GM19023 (cell line): ENCODE data around the gene TASP1.

ENCODE experiments used
- ATAC-seq: cut with Tn5 transposase; IDR thresholded peaks from one replicate; pipeline ENCODE4 v1.9.1; 2021; ENCODE audit warnings: mild to moderate bottlenecking, moderate library complexity; ENCODE audit not compliant: unreplicated experiment

Gene TASP1

DNA sequence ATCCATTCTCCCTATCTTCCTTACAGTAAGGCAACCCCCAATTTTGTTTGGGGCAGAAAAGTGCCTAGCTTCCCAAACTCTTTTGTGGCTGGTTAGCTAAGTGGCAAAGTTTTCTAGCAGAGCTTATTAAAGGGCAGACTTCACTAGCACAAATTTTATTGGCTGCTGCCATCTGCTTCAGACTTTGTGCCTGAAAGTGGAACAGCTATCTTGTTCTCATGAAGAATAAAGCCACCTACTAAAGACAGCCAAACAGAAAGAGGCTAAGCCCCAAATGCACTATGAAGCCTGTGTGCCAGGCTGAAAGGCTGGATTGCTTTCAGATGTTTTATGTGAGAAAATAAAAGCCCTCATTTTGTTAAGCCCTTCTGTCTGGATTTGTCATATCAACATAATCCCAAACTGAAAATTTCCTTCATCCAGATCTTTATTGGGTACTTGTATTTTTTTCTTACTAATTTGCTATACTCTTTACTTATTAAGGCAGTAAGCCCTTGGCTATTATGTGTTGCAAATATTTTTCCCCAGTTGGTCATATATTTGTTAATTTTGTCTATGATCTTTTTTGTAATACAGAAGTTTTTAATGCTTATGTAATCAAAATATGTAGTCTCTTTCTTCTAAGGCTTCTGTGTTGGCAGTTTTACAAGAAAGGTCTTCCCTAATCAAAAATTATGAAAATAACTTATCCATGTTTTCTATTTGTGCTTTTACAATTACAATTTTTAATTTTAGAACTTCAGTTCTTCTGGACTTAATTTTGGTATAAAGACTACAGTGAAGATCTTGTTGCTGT, 191.1 kb downstream of the TASP1 start:
- ATAC-seq, result no peak

DNA sequence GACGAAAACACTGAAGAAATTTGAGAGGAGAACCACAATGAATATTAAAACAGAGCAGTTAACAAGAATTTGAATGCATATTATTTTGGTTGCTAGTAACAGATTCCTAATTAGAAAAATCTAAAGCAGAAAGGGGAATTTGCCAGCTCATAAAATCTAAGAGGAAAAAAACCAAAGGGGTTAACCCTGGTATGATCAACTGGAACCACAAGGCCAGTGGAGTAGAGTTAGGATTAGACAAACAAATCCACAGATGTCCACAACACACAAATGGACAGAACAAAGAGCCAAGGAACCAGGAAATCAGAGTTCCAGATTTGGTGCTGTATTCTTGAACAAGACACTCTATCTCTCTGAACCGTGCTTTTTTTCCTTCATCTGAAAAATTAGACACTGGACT, 195.0 kb downstream of the TASP1 start:
- no peak for ATAC-seq

DNA sequence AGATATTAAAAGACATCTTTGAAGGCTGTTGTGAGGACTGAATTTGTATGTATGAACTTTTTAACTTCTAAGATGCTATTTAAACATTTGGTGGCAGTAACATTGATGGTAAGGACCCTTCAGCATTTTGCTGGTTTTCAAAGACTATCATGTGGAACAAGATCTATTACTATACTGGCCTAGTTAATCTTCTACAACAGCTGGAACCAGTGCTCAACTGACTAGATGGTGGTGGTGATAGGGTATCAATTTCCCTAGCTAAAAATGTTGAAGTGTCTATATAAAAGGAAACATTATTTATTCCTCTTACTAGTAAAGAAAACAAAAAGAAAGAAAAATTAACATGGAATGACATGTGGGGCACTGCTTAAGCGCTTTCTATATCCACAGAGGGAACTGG, 195.7 kb downstream of the TASP1 start:
- no peak for ATAC-seq

DNA sequence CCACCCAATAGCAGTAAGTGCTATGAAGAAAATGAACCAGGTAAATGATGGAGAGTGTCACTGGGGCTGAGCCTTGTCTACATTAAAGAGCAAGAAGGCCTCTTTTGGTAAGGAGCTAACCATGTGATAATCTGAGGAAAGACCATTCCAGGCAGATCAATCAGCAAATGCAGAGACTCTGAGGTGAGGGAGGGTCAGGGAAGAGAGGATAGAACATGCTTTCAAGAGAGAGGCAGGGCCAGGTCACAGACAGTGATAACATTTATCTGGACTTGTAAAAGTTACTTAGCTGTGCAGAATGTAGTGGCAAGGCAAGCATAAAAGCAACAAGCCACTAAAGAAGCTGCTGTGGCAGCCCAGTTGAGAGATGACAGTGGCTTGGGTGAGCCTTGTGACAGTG, 197.3 kb downstream of the TASP1 start:
- no peak for ATAC-seq

DNA sequence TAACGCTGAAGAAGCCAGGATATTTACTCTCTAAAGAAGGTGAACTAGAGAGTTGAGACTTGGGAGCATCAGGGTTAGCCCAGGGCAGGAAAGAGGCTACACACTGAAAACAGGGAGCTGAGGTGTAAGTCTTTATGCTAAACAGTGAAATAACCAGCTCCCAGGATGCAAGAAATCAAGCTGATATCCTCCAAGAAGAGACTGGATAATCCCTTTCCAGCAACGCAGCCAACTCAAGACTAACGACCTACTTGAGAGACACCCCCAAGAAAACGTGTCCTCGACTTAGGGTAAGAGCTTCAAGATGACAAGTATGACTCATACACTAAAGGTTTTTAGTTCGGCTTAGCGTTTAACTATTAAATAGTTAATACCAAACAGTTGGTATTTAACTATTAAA, 202.2 kb downstream of the TASP1 start:
- ATAC-seq, result no peak

DNA sequence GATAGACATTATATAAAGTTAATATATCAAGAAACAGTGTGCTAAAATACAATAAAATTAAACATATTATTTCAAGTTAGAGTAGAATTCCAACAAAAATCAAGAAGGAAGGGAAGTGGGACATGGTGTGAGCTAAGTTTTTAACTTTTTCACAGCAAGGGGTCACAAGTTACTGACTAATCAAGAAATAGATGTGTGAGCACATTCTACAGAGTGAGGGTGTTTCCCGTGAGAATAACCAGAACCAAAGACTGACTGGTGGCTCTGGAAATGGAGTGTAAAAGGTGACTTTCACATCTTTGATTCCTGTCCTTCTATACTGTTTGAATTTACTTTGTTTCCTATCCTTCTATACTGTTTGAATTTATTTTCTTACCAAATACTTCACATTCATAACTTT, 206.6 kb downstream of the TASP1 start:
- ATAC-seq, result no peak

DNA sequence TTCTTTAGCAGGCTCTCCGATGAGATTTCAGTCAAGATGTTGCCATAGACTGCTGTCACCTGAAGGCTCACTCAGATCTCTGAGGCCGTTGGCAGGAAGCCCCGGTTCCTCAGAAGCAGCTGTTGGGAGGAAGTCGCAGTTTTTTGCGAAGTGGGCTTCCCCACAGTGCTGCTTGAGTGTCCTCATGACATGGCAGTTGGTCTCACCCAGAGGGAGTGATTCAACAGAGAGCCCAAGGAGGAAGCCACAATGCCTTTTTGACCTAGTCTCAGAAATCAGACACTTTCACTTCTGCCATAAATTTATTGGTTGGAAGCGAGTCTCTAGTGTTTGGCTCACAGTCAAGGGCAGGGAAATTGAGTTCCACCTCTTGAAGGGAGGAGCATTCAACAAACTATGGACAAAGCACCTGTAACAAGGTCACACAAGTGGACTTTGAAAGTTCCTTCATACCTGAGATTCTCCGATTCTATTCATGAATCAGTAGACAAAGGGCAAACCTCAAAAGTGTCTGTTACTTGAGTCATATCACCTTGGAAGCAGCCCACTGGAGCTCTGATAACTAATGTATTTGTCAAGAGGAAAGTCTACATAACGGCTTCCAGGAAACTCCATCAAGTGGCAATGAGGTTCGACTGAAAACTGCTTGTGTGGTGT, 208.3 kb downstream of the TASP1 start:
- peak; percentile 75 for ATAC-seq

DNA sequence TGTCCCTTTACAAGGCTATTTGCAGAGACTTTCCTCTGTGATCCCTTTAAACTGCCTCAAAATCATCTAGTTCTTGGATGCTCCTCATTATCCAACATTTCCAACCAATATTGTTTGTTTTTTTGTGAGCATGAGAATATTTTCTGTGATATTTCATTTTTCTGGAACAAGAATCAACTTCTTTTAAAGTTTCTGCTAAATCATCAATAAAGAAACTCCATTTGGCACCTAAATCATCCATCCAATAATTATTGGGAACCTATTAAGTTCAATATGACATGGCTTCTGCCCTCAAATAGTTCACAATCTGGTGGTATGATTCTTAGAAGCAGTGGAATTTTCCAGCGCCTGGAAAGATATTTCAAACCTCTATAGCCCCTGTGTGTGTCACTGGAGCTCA, 210.0 kb downstream of the TASP1 start:
- ATAC-seq, result no peak

DNA sequence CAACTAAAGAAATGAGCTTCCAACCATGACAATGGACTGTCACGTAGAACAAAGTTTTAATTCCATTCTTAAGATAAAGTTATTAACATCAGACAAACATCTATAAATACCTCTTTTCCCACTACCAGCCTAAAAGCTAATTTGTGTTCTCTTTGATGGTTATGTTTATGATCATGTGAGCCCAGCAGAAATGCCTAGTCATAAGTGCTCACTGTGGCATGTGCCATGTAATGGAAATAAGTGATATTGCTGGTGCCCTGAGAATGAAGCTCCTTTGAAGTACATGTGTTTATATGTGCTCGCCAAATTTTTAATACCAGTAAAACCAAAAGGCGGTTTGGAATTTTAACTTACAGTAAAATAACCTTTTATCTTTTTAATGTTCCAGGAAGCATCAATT, 211.9 kb downstream of the TASP1 start:
- ATAC-seq, result no peak

DNA sequence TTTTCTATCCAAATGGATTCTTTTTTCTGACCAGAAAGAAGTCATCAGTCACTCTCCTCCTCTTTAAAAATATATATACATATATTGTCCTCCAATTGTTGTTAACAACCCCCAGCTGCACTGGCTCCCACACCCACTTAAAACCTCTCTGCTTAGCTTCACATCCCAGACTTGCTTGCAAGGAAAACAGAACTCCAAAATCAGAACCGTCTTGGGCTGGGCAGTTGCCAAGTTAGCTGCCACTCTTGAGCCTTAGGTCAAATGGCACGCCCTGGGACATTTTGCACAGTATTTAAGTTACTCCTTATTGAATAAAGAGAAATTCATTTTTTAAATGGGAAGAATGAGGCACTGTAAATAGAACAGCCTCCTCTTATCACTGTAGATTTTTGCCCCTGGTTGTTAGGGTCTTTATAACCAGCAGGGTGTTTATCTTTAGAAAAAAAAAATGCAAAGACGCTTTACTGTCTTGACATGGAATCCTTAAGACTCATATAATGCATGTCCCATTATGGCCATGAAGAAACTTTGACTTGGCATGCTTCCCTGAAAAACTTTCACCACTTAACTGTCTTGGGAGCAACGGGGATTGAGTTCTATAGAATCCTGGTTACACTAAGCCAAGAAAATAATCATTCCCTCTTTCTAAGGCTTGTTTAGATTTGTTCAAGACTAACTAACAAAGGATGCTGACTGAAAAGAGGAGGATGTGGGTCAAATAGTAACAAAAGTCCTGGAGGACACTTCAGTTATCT, 213.2 kb downstream of the TASP1 start:
- ATAC-seq, result no peak

DNA sequence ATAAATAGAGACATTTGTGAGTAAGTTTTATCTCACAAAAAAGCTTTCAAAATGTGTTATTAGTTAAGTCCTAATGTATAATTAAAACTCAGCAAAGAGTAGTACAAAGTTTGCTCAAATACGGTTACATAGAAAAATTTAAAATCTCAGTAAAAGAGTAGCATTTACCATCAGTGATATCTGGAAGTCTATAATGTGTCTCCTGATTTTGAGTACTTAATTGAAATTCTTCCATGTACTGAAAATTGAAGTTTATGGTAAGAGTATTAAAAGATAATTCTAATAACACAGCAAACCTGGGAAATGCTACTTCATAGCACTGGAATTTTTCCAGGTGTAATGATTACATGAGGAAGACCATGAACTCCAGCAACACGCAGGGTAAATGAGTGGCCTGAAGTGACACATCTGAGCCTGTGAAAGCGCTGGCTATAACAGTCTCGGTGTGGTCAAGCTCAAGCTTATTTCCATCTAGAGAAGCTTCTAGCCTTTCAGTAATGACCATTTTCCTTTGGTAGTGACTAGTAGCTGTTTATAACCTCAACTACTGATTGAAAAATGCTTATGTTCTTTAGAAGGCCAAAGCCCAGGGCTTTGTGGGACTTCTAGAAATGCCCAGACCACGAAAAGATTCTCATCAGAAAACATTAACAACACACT, 214.4 kb downstream of the TASP1 start:
- ATAC-seq, result no peak

DNA sequence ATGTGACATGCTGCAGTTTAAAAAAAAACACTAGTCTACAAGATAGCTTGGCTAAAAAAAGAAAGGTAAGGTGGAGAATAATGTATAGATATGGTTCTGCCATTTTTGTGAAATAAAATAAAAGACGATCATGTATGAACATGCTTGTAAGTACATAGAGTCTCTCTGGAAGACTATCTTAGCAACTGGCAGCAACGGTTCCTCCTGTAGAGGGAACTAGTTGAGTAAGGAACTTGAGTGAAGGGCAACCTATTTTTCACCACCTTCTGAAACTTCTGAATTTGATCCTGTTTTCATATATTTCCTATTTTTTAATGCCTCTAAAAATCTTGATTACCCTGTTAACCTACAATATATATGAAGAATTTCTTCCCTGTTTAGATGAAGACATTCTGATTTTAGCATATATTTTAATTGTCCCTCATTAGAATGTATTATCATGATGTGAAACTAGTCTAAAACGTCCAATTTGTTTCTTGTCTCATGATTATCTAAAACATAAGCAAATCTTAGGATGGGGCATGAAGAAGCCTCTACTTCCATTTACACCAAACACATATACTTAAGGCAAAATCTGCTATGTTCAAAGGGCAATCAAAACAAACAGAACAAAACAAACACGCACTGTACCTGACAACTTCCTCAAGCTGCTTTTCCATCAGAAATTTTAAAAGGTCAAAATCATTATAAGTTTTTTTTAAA, 215.1 kb downstream of the TASP1 start:
- no peak for ATAC-seq

DNA sequence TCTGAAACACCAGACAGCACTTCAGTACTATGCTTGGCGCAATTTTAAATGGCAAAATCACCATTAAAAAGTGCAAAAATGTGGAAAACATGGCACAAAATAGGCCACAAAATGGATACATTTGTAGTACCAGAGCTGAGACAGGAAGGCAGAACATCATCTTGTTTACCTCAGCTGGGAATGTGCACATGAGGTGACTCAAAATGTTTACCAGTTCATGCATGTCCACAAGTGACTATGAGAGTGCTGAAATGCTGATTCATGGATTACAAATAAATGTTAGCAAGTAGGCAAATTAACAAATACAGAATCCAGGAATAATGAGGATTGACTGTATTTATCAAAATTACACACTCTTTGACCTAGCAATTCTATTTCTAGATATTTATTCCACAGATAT, 216.1 kb downstream of the TASP1 start:
- no peak for ATAC-seq

DNA sequence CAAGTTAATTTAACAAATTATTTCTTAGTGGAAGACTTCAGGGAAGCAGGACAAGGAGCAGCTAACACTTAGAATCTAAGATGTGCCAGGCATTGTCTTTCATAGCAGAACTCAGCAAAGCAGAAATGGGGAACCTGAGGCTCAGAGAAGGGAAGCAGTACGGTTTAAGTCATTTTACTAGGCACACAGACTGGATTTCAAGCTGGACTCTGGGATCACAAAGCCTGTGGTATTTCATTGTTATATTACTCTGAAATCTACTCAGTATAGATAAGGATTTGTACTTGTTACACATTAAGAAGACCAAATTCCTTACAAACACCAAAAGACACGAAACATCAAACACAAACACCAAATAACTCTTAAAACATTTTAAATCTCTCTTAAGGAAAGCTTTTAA, 218.1 kb downstream of the TASP1 start:
- ATAC-seq, result no peak

DNA sequence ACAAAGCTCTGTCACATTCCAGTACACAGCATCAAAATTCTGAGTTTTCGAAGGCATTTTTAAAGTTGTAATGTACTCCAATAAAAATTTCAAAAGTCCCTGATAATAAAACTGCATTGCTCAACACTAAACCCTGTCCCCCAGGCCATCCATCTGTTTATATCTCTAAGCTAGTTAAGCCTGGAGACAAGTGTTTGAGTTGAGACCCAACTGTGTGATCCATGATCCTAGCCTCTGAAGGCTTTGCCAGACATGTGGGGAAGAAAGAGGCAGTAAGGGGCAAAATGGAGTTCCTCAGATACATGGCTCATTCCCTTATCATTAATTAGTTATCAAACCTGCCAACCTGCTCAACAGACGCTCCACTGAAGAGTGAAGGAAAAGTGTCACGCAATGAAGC, 219.3 kb downstream of the TASP1 start:
- no peak for ATAC-seq

DNA sequence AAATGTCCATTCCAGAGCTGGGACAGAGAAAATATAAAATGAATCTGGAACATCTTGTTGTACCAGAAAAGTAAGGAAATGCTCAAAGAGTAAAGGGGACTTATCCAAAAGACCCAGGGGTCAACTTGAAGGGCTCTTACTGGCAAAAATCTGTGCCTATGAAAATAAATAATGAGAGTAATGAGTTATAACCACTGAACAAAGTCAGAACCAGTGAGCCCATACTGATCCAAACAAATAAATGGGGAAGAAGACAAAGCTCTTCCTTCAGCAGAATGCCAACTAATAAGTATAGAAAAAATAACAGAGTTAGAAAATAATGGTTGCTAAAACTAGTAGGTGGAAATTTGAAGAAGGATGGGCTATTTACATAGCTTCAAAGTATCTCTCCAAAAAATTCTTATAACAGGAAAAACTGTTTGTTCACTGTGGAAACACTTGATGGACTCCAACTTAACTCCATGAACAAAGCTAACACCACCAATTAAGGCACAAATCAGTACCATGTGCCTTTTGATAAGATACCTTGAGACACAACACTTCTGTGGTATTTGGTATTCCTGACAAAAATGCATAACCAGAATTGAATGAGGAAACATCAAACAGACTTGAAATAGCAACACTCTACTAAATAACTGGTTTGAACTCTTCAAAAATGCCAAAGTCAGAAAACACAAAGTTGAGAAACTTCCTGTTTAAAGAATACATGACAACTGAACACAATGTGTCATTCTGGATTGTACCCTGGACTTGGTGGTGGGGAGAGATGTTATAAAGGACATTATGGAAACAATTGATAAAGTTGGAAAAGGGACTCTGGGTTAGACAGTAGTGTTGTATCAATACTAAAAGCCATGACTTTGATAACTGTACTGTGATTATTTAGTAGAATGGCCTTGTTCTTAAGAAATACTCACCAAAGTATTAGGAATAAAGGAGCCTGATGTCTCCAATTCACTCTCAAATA, 220.2 kb downstream of the TASP1 start:
- ATAC-seq, result no peak

DNA sequence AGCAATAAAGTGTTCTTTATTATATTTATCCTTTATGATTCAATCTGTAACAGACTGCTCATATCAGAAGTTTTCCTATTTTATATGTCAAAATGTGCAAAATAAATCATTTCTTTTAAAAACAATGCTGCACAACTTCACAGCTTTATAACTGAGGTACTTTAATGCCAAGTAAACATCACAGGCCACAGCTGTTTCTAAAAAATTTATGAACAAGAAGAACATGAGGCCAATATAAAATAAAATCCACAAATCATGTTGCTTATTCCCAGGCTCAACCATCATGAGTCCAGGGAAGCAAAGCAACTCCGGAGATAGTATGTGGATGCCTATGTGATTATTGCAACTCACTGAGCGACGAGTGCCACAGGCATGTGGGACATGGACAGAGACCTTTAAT, 222.2 kb downstream of the TASP1 start:
- ATAC-seq, result no peak

DNA sequence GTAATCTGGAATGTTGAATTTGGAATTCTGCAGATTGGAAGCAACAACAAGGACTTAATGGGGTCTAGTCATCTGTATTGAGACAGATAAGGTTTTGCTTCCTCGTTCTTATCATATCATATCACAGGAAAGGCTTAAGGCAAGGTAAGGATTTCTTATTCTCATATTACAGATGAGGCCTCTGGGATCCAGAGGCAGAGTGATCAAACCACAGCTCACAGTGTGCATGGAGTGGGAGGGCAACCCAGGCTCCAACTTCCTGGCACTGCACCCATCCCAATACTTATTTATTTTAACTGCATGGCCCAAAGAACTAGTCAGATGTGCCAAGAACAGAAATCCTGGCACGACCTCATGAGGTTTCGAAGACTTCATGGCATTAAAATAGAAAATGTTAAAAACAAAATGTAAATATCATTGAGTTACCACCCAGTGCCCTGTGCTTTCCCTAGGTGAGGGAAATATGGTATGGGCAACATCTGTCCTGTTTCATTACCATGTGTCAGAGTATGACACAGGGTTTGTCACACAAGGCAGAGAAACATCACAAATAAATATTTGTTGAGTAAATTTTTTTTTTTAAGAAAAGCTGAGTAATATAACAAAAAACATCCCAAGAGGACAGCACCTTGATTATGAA, 225.8 kb downstream of the TASP1 start:
- ATAC-seq, result no peak

DNA sequence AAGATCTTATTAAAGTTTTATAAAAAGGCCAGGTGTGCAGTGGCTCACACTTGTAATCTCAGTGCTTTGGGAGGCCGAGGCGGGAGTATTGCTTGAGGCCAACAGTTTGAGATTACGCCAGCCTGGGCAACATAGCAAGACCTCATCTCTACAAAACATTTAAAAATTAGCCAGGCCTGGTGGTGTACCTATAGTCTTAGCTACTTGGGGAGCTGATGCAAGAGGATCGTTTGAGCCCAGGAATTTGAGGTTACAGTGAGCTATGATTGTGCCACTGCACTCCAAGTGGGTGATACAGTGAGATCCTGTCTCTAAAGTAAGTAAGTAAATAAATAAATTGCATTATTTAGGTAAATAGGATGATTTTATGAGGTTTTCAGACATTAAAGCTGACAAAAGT, 234.4 kb downstream of the TASP1 start:
- no peak for ATAC-seq
